ENCODE data around the gene HOPX. TPM values are rescaled to one million over a fixed set of nuclear protein-coding genes. Genes with fewer than 3 reads are reported as not detected.

HOPX gene
- total RNA-seq, 1 experiment from 2014 or later, result not detected

DNA sequence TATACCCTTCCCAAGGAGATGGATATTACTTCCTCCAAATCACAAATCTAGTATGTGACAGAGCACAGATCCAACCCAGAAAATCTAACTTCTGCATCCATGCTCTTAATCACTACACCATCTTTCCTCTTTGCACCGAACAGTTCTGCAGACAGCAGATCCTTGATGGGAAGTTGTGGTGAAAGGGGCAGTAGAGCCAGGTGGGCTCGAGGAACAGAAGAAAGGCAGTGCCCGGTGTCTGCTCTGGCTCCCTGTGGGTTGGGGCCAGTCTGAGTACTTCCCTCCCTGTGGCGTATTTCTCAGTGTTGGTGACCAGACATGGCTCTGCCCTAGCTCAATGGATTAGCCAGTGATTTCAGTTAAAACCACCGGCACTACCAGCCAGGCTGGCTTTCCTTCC lies 15.3 kb downstream of the HOPX start:
- H3K9me3 Mint-ChIP-seq, result no peaks in the 10 kb centered on the region
- peaks cover 75% of the 10 kb centered on the region for H3K27me3 Mint-ChIP-seq (ENCODE audit: low read depth)

More for the DNA sequence above, 15.3 kb downstream of the HOPX start:
- WGBS (ENCODE audit: extremely low coverage, insufficient read length, low lambda C conversion rate), result no CpG with 5 or more reads among the region's 5 CpGs
- Histone ChIP-seq H3K79me1 (ENCODE audit: insufficient read depth, low read depth, low read length, poor library complexity, severe bottlenecking) (no peaks in the 10 kb centered on the region), H3K9me3 (ENCODE audit: control insufficient read depth, low read depth, low read length) (no peaks in the 10 kb centered on the region), H4K91ac (ENCODE audit: insufficient read length, low read depth, low read length) (no peak overlapping the region), H3K14ac (ENCODE audit: insufficient read depth, low read length) (no peak overlapping the region), H3K18ac (ENCODE audit: insufficient read length, low read depth, low read length) (no peak overlapping the region), H2AFZ (ENCODE audit: low read length) (no peak overlapping the region), H3T11ph (ENCODE audit: low read length) (no peak overlapping the region), H3K56ac (ENCODE audit: insufficient read length, low read depth, low read length) (no peak overlapping the region), H2BK120ac (ENCODE audit: low read depth, low read length, poor library complexity, severe bottlenecking) (no peak overlapping the region), H2BK12ac (ENCODE audit: insufficient read length, low read depth, low read length) (no peak overlapping the region), H2BK5ac (ENCODE audit: insufficient read length, low read length) (no peak overlapping the region), H3K27ac (ENCODE audit: insufficient read length, low read depth, low read length) (no peak overlapping the region), H3K4me1 (ENCODE audit: insufficient read depth, low read length) (peaks cover 5% of the 10 kb centered on the region), H2BK15ac (ENCODE audit: low read depth, low read length) (no peak overlapping the region), H3K4ac (ENCODE audit: low read depth, low read length) (no peak overlapping the region), H3K23me2 (ENCODE audit: insufficient read length, low read depth, low read length, poor library complexity, severe bottlenecking) (no peaks in the 10 kb centered on the region), H3K79me2 (ENCODE audit: insufficient read depth, low read length) (no peaks in the 10 kb centered on the region), H4K5ac (ENCODE audit: insufficient read length, low read depth, low read length) (no peak overlapping the region), H4K8ac (replicated peaks; ENCODE audit: insufficient read length, low read depth, low read length) (no peak overlapping the region), H4K20me1 (ENCODE audit: control insufficient read depth, insufficient read depth, insufficient read length) (no peaks in the 10 kb centered on the region), H3K9ac (ENCODE audit: extremely low read depth, insufficient read length, low read length) (no peak overlapping the region), H3K4me2 (ENCODE audit: insufficient read depth, insufficient read length, low read length) (no peak overlapping the region), H2BK20ac (ENCODE audit: low read depth, low read length, poor library complexity, severe bottlenecking) (no peak overlapping the region), H3K27me3 (ENCODE audit: insufficient read depth, low read length) (no peaks in the 10 kb centered on the region), H2AK5ac (ENCODE audit: insufficient read length, low read length) (no peak overlapping the region), H3K23ac (ENCODE audit: insufficient read length, low read depth, low read length) (no peak overlapping the region)
- no peak overlapping the region for H3K4me3 Mint-ChIP-seq
- peaks cover 20 to 25% of the 10 kb centered on the region in 2 experiments for H3K4me1 Mint-ChIP-seq
- H3K36me3 Mint-ChIP-seq (ENCODE audit: insufficient read depth in 1 of 3, low read depth in 3 of 3), result no peaks in the 10 kb centered on the region
- no peak for DNase-seq
- no peak for TF ChIP-seq CTCF (conservative IDR thresholded peaks at IDR 0.05)
- H3K27ac Mint-ChIP-seq, result no peak overlapping the region
